LNCaP clone FGC (cell line): ENCODE measurements around the gene MDH2.
"Not testable (repeated sequence)": the region's sequence is repeated elsewhere in the genome, so short reads cannot be mapped to it uniquely, and the experiment has no call there.

Experiments used
- DNase-seq: peaks from one replicate; pipeline ENCODE4 v3.0.0-alpha.2; 2011; ENCODE audit warnings: low read depth
- H3K4me3 ChIP-seq: 2 replicates; pipeline ENCODE4 v1.5.1; 2011; ENCODE audit warnings: mild to moderate bottlenecking, low read depth, low read length, control low read depth
- TF ChIP-seq, protein P1 (sequence below): IDR thresholded peaks from 2 replicates; pipeline ENCODE4 v1.5.1; 2012; ENCODE audit warnings: mild to moderate bottlenecking; ENCODE audit not compliant: control insufficient read depth, insufficient read depth; ENCODE audit errors: extremely low read depth

Gene MDH2

DNA sequence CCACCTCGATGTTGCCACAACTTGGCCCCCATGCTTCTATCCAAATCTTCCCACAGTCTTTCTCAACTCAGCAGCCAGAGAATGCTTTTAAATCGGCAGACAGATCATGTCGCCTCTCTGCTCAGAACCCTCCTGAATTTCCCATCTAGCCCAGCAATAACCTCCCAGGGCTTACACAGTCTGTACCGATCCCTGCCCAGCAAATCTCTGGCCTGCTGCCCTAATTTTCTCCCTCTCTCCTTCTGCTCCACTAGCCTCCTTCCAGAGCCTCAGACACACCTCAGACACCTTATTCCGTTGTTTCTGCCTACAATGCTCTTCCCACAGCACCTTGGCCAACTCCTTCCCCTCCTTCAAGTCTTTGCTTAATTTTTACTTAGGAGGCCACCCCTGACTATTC is 32.3 kb downstream of the MDH2 start:
- no peak for DNase-seq
- TF ChIP-seq, protein P1, sequence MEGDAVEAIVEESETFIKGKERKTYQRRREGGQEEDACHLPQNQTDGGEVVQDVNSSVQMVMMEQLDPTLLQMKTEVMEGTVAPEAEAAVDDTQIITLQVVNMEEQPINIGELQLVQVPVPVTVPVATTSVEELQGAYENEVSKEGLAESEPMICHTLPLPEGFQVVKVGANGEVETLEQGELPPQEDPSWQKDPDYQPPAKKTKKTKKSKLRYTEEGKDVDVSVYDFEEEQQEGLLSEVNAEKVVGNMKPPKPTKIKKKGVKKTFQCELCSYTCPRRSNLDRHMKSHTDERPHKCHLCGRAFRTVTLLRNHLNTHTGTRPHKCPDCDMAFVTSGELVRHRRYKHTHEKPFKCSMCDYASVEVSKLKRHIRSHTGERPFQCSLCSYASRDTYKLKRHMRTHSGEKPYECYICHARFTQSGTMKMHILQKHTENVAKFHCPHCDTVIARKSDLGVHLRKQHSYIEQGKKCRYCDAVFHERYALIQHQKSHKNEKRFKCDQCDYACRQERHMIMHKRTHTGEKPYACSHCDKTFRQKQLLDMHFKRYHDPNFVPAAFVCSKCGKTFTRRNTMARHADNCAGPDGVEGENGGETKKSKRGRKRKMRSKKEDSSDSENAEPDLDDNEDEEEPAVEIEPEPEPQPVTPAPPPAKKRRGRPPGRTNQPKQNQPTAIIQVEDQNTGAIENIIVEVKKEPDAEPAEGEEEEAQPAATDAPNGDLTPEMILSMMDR: no peak
- H3K4me3 ChIP-seq: no peak overlapping the region

DNA sequence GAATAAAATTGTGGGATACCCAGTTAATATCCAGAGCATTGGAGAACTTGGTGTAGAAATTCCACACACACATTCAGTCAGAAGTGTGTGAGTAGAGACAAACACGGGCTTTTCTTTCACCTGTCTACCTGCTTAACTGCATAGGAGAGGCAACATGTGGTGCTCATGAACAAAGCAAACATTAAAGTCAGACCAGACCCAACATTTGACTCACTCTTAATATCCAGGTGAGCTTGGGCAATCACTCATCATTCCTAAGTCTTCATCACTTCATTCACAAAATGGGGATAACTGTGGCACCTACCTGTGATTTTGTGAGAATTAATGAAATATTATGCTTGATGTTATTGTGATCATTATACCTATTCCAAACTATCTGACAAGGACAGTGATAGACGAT is 36.2 kb downstream of the MDH2 start:
- DNase-seq, H3K4me3 ChIP-seq: not testable (repeated sequence)

DNA sequence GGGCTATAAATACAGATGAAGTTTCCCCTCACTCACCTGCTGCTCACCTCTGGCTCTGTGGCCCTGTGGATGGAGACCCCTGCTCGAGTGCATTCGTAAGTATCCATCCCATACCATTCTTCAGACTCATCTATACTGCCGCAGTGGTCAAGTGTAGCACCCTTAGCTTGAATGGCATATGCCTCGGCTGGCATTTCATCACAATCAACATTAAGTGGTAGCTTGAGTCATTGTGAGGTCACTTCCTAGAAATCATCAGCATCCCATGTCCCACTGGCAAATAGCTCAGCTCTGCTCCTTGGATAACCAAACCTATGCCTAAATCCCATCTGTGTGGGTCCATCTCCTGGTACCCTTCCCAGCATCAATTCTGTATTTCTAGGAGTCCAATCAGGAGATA is 38.2 kb downstream of the MDH2 start:
- no peak overlapping the region for H3K4me3 ChIP-seq
- TF ChIP-seq, protein P1: no peak
- no peak for DNase-seq

DNA sequence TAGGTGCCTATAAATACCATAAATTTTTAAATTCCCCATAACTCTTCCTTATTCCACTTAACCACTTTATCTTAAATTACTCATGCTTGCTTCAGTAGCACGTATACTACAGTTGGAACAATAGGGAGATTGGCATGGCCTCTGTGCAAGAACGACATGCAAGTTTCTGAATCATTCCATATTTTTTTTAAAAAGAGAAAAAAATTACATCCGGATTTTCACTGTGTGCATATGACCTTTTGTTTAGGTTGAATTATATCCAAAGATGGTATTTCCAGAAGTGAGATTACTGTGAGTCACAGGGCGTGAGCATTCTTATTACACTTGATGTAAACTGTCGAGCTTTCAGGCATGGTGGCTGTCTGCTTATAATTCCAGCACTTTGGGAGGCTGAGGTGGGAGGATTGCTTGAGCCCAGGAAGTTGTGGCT is 39.5 kb downstream of the MDH2 start:
- DNase-seq, H3K4me3 ChIP-seq: not testable (repeated sequence)

DNA sequence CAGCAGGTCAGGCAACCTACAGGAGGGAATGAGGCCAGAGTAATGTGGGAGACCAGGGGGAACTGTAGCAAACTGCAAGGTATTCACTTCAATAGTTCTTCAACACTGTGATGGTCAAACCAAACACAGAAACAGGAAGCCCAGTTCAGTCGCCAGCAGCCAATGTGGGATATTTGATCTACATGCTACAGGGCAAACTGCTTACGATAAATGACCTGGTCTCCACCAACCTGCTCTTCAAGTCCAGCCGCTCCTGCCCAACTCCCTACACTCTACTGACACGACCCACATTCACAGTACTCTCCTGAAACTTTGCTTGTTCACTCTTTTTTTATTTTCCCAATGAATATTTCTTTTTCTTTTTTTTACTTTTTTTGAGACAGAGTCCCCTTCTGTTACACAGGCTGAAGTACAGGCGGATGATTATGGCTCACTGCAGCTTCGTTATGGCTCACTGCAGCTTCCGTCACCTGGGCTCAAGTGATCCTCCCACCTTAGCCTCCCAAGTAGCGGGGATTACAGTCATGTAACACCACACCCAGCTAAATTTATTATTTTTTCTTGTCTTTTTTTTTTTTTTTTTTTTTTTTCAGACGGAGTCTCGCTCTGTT is 42.1 kb downstream of the MDH2 start:
- TF ChIP-seq, protein P1: no peak
- DNase-seq: peak; percentile 84

DNA sequence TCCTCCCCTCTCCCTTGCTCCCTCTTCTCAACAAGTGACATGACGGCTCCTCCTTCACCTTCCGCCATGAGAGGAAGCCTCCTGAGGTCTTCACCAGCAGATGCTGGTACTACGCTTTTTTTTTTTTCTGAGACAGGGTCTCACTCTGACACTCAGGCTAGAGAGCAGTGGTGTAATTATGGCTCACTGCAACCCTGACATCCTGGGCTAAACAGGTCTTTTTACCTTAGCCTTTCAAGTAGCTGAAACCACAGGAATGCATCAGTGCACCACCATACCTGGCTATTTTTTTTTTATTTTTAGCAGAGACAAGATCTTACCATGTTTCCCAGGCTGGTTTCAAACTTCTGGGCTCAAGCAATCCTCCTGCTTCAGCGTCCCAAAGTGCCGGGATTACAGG is 43.6 kb downstream of the MDH2 start:
- no peak for DNase-seq
- TF ChIP-seq, protein P1: no peak

More for the DNA sequence above, 42.1 kb downstream of the MDH2 start:
- no peak overlapping the region for H3K4me3 ChIP-seq

DNA sequence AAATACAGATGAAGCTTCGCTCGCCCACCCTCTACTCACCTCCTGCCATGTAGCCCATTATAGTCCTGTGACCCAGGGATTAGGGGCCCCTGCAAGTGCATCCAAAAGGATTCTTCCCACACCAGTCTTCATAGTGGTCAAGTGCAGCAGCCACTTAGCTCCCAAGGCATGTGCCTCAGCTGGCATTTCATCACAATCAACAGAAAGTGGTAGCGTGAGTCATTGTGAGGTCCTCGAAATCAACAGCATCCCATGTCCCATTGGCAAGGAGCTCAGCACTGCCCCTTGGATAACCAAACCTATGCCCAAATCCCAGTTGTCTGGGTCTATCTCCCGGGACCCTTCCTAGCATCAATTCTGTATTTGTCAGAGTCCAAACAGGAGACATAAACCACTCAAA is 45.6 kb downstream of the MDH2 start:
- not testable (repeated sequence) for DNase-seq, H3K4me3 ChIP-seq

More for the DNA sequence above, 43.6 kb downstream of the MDH2 start:
- no peak overlapping the region for H3K4me3 ChIP-seq

DNA sequence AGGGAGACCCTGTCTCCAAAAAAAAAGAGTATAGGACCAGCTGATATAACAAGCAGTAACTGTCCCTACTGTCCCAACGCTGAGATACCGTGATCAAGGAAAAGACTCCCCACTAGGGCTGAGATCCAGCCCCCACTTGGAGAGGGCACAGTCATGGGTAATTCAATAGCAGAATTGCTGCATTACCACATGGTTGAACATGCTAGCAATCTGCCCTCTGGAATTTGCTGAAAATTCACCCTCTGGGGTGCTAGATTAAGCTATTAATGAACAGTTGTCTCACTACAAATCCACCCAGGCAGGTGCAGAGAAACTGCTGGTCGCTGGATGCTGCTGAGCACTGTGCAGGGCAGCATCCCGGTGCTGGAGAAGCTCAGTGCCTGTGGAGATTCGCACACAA is 46.4 kb downstream of the MDH2 start:
- DNase-seq, H3K4me3 ChIP-seq: not testable (repeated sequence)

DNA sequence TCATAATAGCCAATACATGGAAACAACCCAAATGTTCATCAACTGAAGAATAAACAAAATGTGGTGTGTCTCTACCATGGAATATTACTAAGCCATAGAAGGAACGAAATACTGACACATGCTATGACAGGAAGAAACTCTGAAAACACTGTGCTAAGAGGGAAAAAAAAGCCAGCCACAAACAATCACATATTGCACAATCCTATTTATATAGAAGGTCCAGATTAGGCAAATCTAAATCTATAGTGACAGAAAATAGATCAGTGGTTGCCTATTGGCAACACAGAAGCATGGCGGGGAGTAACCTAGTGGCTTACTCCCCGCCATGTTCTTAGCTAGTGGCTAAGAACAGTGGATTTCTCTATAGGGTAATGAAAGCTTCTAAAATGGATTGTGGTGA is 48.0 kb downstream of the MDH2 start:
- TF ChIP-seq, protein P1: no peak
- no peak overlapping the region for H3K4me3 ChIP-seq
- DNase-seq: no peak

DNA sequence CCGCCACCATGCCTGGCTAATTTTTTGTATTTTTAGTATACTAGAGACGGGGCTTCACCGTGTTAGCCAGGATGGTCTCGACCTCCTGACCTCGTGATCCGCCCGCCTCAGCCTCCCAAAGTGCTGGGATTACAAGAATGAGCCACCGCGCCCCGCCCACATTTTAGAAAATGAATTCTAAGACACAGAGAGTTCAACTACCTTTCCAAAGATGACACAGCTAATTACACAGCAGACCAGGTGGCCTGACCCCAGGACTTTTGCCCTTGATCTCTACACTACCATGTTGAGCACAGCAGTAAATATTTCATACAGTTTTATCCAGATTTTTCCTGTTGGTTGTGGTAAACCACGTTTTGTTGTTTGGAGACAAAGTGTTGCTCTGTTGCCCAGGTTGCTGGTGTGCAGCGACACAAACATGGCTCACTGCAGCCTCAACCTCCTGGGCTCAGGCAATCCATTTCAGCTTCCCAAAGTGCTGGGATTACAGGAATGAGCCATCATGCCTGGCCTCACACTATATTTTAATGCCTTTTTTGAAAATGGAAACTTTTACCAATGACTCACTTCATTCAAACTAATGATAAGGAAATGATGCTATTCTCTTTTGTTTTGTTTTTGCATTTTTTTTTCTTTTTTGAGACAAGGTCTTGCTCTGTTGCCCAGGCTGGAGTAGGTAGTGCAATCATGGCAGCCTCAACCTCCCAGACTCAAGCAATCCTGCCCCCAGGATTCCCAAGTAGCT is 54.0 kb downstream of the MDH2 start:
- not testable (repeated sequence) for DNase-seq, H3K4me3 ChIP-seq

DNA sequence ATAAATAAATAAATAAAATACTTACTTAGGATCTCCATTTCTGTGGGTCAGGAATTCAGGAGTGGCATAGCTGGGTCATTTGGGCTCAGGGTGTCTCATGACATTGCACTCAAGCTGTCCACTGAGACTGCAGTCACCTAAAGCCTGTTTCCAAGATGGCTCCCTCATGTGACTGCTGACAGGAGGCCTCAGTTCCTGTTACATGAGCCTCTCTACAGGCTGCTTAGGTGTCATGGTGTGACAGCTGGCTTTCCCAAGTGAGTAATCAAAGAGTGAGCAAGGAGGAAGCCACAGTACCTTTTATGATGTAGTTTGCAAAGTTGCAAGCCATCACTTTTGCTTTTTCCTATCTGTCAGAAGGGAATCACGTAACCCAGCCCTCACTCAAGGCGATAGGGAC is 55.9 kb downstream of the MDH2 start:
- DNase-seq, H3K4me3 ChIP-seq: not testable (repeated sequence)

DNA sequence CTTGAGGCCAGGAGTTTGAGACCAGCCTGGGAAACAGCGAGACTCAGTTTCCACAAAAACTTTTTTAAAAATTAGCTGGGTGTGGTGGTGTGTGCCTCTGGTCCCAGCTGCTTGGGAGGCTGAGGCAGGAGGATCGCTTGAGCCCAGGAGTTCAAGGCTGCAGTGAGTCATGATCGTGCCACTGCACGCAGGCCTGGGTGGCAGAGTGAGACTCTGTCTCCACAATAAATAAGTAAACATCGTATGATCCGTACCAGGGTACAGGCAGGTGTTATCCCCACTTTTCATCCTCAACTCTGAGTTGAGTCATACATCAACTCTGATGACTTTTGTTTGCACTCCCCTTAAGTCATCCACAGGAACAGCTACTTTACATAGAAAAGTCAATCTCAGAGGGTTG is 58.2 kb downstream of the MDH2 start:
- not testable (repeated sequence) for DNase-seq, H3K4me3 ChIP-seq
